Measurements from ENCODE around the gene INO80C.

INO80C gene

GRCh38 chr18:35515460-35516130 is 17.8 kb upstream of the INO80C start:
- no peak for TF ChIP-seq EZH2 (IDR thresholded peaks at IDR 0.05; ENCODE audit: borderline replicate concordance, low read length)
- TF ChIP-seq, protein P1, sequence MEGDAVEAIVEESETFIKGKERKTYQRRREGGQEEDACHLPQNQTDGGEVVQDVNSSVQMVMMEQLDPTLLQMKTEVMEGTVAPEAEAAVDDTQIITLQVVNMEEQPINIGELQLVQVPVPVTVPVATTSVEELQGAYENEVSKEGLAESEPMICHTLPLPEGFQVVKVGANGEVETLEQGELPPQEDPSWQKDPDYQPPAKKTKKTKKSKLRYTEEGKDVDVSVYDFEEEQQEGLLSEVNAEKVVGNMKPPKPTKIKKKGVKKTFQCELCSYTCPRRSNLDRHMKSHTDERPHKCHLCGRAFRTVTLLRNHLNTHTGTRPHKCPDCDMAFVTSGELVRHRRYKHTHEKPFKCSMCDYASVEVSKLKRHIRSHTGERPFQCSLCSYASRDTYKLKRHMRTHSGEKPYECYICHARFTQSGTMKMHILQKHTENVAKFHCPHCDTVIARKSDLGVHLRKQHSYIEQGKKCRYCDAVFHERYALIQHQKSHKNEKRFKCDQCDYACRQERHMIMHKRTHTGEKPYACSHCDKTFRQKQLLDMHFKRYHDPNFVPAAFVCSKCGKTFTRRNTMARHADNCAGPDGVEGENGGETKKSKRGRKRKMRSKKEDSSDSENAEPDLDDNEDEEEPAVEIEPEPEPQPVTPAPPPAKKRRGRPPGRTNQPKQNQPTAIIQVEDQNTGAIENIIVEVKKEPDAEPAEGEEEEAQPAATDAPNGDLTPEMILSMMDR (IDR thresholded peaks at IDR 0.05; ENCODE audit: low read length): no peak
- Histone ChIP-seq H4K20me1 (ENCODE audit: insufficient read depth, low read length) (no peaks in the 10 kb centered on the region), H3K4me3 (ENCODE audit: low read depth, low read length, poor library complexity, severe bottlenecking) (no peak overlapping the region), H3F3A (ENCODE audit: insufficient read depth, low read length) (no peaks in the 10 kb centered on the region), H3K79me2 (ENCODE audit: insufficient read depth, low read length) (no peaks in the 10 kb centered on the region), H3K9ac (ENCODE audit: low read length) (no peak overlapping the region), H3K4me2 (ENCODE audit: low read length) (no peak overlapping the region), H3K9me3 (ENCODE audit: low read length) (no peaks in the 10 kb centered on the region), H2AFZ (ENCODE audit: low read length) (no peak overlapping the region), H3K9me2 (ENCODE audit: low read depth, low read length) (no peaks in the 10 kb centered on the region), H3K4me1 (ENCODE audit: insufficient read depth, low read length, severe bottlenecking) (no peaks in the 10 kb centered on the region), H3K27ac (ENCODE audit: low read depth, low read length, poor library complexity, severe bottlenecking) (no peak overlapping the region), H3K36me3 (ENCODE audit: insufficient read depth, low read length) (no peaks in the 10 kb centered on the region), H3K27me3 (ENCODE audit: insufficient read depth, low read length) (0 out of 2 replicates have a peak, but pooled peaks cover 4% of the 10 kb centered on the region)

DNA sequence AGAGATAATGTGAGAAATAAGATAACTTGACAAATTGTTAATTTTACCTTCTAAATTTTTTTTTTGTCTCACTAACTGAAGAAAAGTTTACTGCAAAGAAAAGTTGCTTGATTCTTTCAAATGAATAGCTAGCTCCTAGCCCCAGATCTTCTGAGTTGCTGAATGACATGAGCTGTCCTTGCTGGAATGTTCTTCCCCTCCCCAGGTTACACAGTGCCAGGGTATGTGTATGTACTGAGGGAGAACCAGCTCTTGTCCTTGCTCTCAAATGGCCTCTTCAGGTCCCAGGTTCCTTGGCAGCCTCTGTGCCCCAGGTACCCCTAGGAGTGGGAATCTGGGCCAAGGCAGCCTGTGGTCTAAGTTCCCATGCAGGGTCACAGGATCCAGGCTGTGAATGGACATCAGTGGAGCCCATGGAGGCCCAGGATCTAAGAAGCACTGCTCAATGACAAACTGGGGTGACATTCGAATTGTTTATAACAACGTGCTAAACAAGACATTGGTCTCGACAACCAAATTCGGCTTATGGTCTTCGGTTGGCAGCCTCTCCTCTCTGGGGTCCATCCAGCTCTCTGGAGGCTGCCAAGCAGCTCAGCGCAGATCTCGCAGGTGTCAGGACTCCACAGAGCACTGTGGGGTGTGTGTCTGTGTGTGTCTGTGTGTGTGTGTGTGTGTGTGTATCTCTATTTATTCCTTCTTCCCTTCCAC is 17.1 kb upstream of the INO80C start:
- Histone ChIP-seq H3K9me2 (ENCODE audit: low read depth, low read length) (no peaks in the 10 kb centered on the region), H3K4me2 (ENCODE audit: low read length) (no peak overlapping the region), H4K20me1 (ENCODE audit: insufficient read depth, low read length) (no peaks in the 10 kb centered on the region), H2AFZ (ENCODE audit: low read length) (no peak overlapping the region), H3K36me3 (ENCODE audit: insufficient read depth, low read length) (no peaks in the 10 kb centered on the region), H3K79me2 (ENCODE audit: insufficient read depth, low read length) (no peaks in the 10 kb centered on the region), H3K9me3 (ENCODE audit: low read length) (no peaks in the 10 kb centered on the region), H3K4me3 (ENCODE audit: low read depth, low read length, poor library complexity, severe bottlenecking) (no peak overlapping the region), H3F3A (ENCODE audit: insufficient read depth, low read length) (no peaks in the 10 kb centered on the region), H3K27me3 (ENCODE audit: insufficient read depth, low read length) (0 out of 2 replicates have a peak, but pooled peaks cover 4% of the 10 kb centered on the region), H3K9ac (ENCODE audit: low read length) (no peak overlapping the region), H3K4me1 (ENCODE audit: insufficient read depth, low read length, severe bottlenecking) (no peaks in the 10 kb centered on the region), H3K27ac (ENCODE audit: low read depth, low read length, poor library complexity, severe bottlenecking) (no peak overlapping the region)
- TF ChIP-seq EZH2 (IDR thresholded peaks at IDR 0.05; ENCODE audit: borderline replicate concordance, low read length): no peak
- TF ChIP-seq, protein P1 (IDR thresholded peaks at IDR 0.05; ENCODE audit: low read length): no peak

- Histone ChIP-seq H3K9me3 (ENCODE audit: low read length) (no peaks in the 10 kb centered on the region), H3F3A (ENCODE audit: insufficient read depth, low read length) (no peaks in the 10 kb centered on the region), H3K4me3 (ENCODE audit: low read depth, low read length, poor library complexity, severe bottlenecking) (no peak overlapping the region), H3K4me2 (ENCODE audit: low read length) (no peak overlapping the region), H3K79me2 (ENCODE audit: insufficient read depth, low read length) (no peaks in the 10 kb centered on the region), H3K27me3 (ENCODE audit: insufficient read depth, low read length) (0 out of 2 replicates have a peak, but pooled peaks cover 4% of the 10 kb centered on the region), H4K20me1 (ENCODE audit: insufficient read depth, low read length) (no peaks in the 10 kb centered on the region), H3K4me1 (ENCODE audit: insufficient read depth, low read length, severe bottlenecking) (no peaks in the 10 kb centered on the region), H3K9ac (ENCODE audit: low read length) (no peak overlapping the region), H3K9me2 (ENCODE audit: low read depth, low read length) (no peaks in the 10 kb centered on the region), H3K36me3 (ENCODE audit: insufficient read depth, low read length) (no peaks in the 10 kb centered on the region), H2AFZ (ENCODE audit: low read length) (no peak overlapping the region), H3K27ac (ENCODE audit: low read depth, low read length, poor library complexity, severe bottlenecking) (no peak overlapping the region)
- TF ChIP-seq, protein P1 (IDR thresholded peaks at IDR 0.05; ENCODE audit: low read length): no peak
- no peak for TF ChIP-seq EZH2 (IDR thresholded peaks at IDR 0.05; ENCODE audit: borderline replicate concordance, low read length)
Measured at GRCh38 chr18:35514283-35514682, 16.5 kb upstream of the INO80C start.
